ENCODE results near the gene FOXN1. TPM values are rescaled to one million over a fixed set of nuclear protein-coding genes. Genes with fewer than 3 reads are reported as not detected.

Gene FOXN1
- total and polyA plus RNA-seq, 12 donors: not detected

- no peak for TF ChIP-seq CTCF (IDR thresholded peaks at IDR 0.05)
- no peak overlapping the region for H3K27ac ChIP-seq
- 25 to 27% methylated on average over 23 to 24 of the region's 24 CpGs for WGBS, 2 donors
- no peaks in the 10 kb centered on the region for H3K4me1 ChIP-seq
- no peak for DNase-seq
- no peaks in the 10 kb centered on the region for H3K36me3 ChIP-seq
- H3K27me3 ChIP-seq: peaks cover 0 to 82% (median 53%) of the 10 kb centered on the region in 7 donors
- H3K9me3 ChIP-seq: no peaks in the 10 kb centered on the region
- H3K4me3 ChIP-seq: no peak overlapping the region
- ATAC-seq: no peak
- intact Hi-C loops (cut with DNase I): no loop called here
These were observed 1.5 kb downstream of the FOXN1 start for GRCh38 chr17:28507567-28508203.

- no peak for TF ChIP-seq CTCF (IDR thresholded peaks at IDR 0.05)
- intact Hi-C loops (cut with DNase I): no loop called here
- no peaks in the 10 kb centered on the region for H3K9me3 ChIP-seq
- 58 to 65% methylated on average over 11 of the region's 11 CpGs for WGBS, 2 donors
- no peaks in the 10 kb centered on the region for H3K36me3 ChIP-seq
- DNase-seq: no peak
- H3K27me3 ChIP-seq: peaks cover 0 to 88% (median 59%) of the 10 kb centered on the region in 7 donors
- no peak for ATAC-seq
- H3K4me3 ChIP-seq: no peak overlapping the region
- H3K27ac ChIP-seq: no peak overlapping the region
- no peaks in the 10 kb centered on the region for H3K4me1 ChIP-seq
These were observed 2.1 kb downstream of the FOXN1 start for GRCh38 chr17:28508211-28508724.

GRCh38 chr17:28509789-28510188, 3.6 kb downstream of the FOXN1 start:
- H3K36me3 ChIP-seq: no peaks in the 10 kb centered on the region
- WGBS, 2 donors: 77 to 79% methylated on average over 7 of the region's 7 CpGs
- TF ChIP-seq CTCF (IDR thresholded peaks at IDR 0.05): no peak
- DNase-seq (no peak), ATAC-seq (peak in 1 of 8 donors; percentile 32)
- no peak overlapping the region for H3K4me3 ChIP-seq
- no peaks in the 10 kb centered on the region for H3K9me3 ChIP-seq
- intact Hi-C loops (cut with DNase I): no loop called here
- H3K27ac ChIP-seq: no peak overlapping the region
- no peaks in the 10 kb centered on the region for H3K4me1 ChIP-seq
- peaks cover 0 to 97% (median 63%) of the 10 kb centered on the region in 7 donors for H3K27me3 ChIP-seq

- intact Hi-C loops (cut with DNase I): no loop called here
- DNase-seq: no peak
These were observed 5.8 kb downstream of the FOXN1 start for GRCh38 chr17:28511858-28512461.

More at GRCh38 chr17:28511858-28512461, 5.8 kb downstream of the FOXN1 start:
- no peaks in the 10 kb centered on the region for H3K9me3 ChIP-seq
- no peaks in the 10 kb centered on the region for H3K36me3 ChIP-seq
- TF ChIP-seq CTCF (IDR thresholded peaks at IDR 0.05): no peak
- H3K4me1 ChIP-seq: no peaks in the 10 kb centered on the region
- no peak for ATAC-seq
- peaks cover 0 to 79% (median 55%) of the 10 kb centered on the region in 7 donors for H3K27me3 ChIP-seq
- H3K27ac ChIP-seq: no peak overlapping the region
- no peak overlapping the region for H3K4me3 ChIP-seq
- WGBS, 2 donors: 60 to 71% methylated on average over 3 of the region's 3 CpGs
